Ishikawa (cell line): Measurements from ENCODE around the gene RAB44.

Experiments
- CEBPB ChIP-seq: IDR thresholded peaks from 2 replicates; pipeline ENCODE4 v1.6.1; 2012
- CREB1 ChIP-seq: IDR thresholded peaks from 2 replicates; pipeline ENCODE4 v1.6.1; 2012; ENCODE audit warnings: low read depth
- EGR1 ChIP-seq: IDR thresholded peaks from 2 replicates; pipeline ENCODE4 v1.6.1; 2012
- EP300 ChIP-seq: IDR thresholded peaks from 2 replicates; pipeline ENCODE4 v1.6.1; 2012; ENCODE audit warnings: borderline replicate concordance
- FOXM1 ChIP-seq: IDR thresholded peaks from 2 replicates; pipeline ENCODE4 v1.6.1; 2012; ENCODE audit warnings: low read depth, borderline replicate concordance
- MAX ChIP-seq: IDR thresholded peaks from 2 replicates; pipeline ENCODE4 v1.6.1; 2012
- RAD21 ChIP-seq: IDR thresholded peaks from 2 replicates; pipeline ENCODE4 v1.6.1; 2012; ENCODE audit warnings: low read depth
- TAF1 ChIP-seq: IDR thresholded peaks from 2 replicates; pipeline ENCODE4 v1.6.1; 2012; ENCODE audit warnings: low read depth, mild to moderate bottlenecking
- USF1 ChIP-seq: IDR thresholded peaks from 2 replicates; pipeline ENCODE4 v1.6.1; 2012
- YY1 ChIP-seq: IDR thresholded peaks from 2 replicates; pipeline ENCODE4 v1.6.1; 2012; ENCODE audit warnings: low read depth
- ZBTB7A ChIP-seq: IDR thresholded peaks from 2 replicates; pipeline ENCODE4 v1.6.1; 2012; ENCODE audit warnings: low read depth

- TF ChIP-seq MAX (no peak), FOXM1 (no peak), YY1 (no peak), TAF1 (no peak), EGR1 (no peak), CEBPB (no peak), CREB1 (no peak), EP300 (no peak), ZBTB7A (no peak), USF1 (no peak), RAD21 (no peak)
Observed at GRCh38 chr6:36772397-36772796, 74.8 kb downstream of the RAB44 start.
